ENCODE measurements around the gene SLC5A12. TPM values are rescaled to one million over a fixed set of nuclear protein-coding genes. Genes with fewer than 3 reads are reported as not detected.

The SLC5A12 gene
- total RNA-seq, 1 donor = 0.43 TPM

- no peak for DNase-seq (ENCODE audit: low read depth)
- TF ChIP-seq, protein P1, sequence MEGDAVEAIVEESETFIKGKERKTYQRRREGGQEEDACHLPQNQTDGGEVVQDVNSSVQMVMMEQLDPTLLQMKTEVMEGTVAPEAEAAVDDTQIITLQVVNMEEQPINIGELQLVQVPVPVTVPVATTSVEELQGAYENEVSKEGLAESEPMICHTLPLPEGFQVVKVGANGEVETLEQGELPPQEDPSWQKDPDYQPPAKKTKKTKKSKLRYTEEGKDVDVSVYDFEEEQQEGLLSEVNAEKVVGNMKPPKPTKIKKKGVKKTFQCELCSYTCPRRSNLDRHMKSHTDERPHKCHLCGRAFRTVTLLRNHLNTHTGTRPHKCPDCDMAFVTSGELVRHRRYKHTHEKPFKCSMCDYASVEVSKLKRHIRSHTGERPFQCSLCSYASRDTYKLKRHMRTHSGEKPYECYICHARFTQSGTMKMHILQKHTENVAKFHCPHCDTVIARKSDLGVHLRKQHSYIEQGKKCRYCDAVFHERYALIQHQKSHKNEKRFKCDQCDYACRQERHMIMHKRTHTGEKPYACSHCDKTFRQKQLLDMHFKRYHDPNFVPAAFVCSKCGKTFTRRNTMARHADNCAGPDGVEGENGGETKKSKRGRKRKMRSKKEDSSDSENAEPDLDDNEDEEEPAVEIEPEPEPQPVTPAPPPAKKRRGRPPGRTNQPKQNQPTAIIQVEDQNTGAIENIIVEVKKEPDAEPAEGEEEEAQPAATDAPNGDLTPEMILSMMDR (IDR thresholded peaks at IDR 0.05; ENCODE audit: insufficient read depth, low read depth, low read length) = no peak
- H3K4me3 ChIP-seq (ENCODE audit: low read depth, low read length) = no peak overlapping the region
Observed at GRCh38 chr11:26761361-26761809, 39.5 kb upstream of the SLC5A12 start.

- no peak for DNase-seq (ENCODE audit: low read depth)
- no peak overlapping the region for H3K4me3 ChIP-seq (ENCODE audit: low read depth, low read length)
- TF ChIP-seq, protein P1 (IDR thresholded peaks at IDR 0.05; ENCODE audit: insufficient read depth, low read depth, low read length) = no peak
Observed at GRCh38 chr11:26757995-26758394, 36.1 kb upstream of the SLC5A12 start.

DNA sequence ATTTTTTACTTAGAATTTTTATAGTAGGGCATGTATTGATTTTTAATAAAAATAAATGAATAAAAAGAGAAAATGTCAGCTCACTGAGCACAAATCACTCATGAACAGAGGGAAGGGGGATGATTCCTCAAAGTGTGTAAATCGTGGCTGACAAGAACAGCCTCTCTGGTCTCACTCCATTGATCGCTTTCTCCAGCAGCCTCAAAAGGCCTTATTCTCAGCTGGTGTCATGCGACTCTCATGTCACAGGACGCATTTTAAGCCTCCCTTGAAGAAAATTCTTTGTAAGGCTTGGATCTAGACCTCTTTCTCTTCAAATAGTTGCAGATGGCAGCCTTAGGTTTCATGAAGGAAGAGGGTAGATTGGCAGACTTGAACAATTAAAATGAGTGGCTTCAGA, 33.9 kb upstream of the SLC5A12 start:
- no peak for DNase-seq (ENCODE audit: low read depth)
- no peak overlapping the region for H3K4me3 ChIP-seq (ENCODE audit: low read depth, low read length)
- TF ChIP-seq, protein P1 (IDR thresholded peaks at IDR 0.05; ENCODE audit: insufficient read depth, low read depth, low read length) = no peak

GRCh38 chr11:26753723-26754504, 32.1 kb upstream of the SLC5A12 start:
- TF ChIP-seq, protein P1 (IDR thresholded peaks at IDR 0.05; ENCODE audit: insufficient read depth, low read depth, low read length) = peak; percentile 79
- no peak overlapping the region for H3K4me3 ChIP-seq (ENCODE audit: low read depth, low read length)
- DNase-seq (ENCODE audit: low read depth) = peak; percentile 86

DNA sequence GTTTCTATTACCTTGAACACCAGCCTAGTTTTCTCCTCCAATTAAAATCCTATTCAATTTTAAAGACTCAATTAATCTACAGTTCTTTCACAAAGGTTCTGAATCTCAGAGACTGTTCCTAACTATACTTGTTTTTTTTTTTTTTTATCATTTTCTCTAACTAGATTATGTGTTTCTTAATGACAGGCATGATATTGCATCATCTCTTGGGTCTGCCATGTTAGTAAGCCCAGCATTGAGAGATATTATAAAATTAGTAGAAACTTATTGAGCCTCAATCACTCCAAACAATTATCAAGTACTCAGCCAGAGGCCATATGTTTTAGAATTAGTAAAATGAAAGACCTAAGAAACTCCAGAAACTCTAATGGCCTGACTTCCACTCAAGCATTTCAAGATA, 28.1 kb upstream of the SLC5A12 start:
- TF ChIP-seq, protein P1 (IDR thresholded peaks at IDR 0.05; ENCODE audit: insufficient read depth, low read depth, low read length) = no peak
- no peak for DNase-seq (ENCODE audit: low read depth)
- H3K4me3 ChIP-seq (ENCODE audit: low read depth, low read length) = no peak overlapping the region

DNA sequence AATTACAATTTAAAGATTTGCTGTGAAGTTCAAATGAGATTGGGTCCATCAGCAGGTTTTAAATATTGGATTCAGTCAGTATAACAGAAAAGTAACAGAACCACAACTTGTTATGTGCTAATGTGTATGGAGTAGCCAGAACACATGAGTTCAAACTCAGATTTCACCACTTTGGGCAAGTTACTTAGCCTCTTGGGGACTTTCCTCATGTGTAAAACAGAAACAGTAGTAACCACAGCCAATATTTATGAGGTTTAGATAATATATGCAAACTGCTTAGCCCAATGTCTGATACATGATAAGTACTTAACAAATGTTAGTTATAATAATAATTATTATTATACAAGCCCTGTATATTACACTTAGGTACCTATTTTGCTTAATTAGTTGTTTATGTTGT, 21.8 kb upstream of the SLC5A12 start:
- TF ChIP-seq, protein P1 (IDR thresholded peaks at IDR 0.05; ENCODE audit: insufficient read depth, low read depth, low read length) = no peak
- H3K4me3 ChIP-seq (ENCODE audit: low read depth, low read length) = no peak overlapping the region
- no peak for DNase-seq (ENCODE audit: low read depth)
